ENCODE measurements around the gene P2RY14.

P2RY14 gene

GRCh38 chr3:151226825-151227224, 51.5 kb downstream of the P2RY14 start:
- DNase-seq = no peak
- no peak overlapping the region for H2AFZ ChIP-seq (ENCODE audit: low read depth, low read length)
- H3K27ac ChIP-seq (ENCODE audit: low read length) = no peak overlapping the region
- no peaks in the 10 kb centered on the region for H3K79me2 ChIP-seq (ENCODE audit: insufficient read depth, low read length)
- H3K4me3 ChIP-seq (ENCODE audit: low read depth in 1 of 2, low read length in 2 of 2) = no peak overlapping the region
- no peak for TF ChIP-seq CTCF (IDR thresholded peaks at IDR 0.05; ENCODE audit: borderline replicate concordance, extremely low read depth, low read length, poor library complexity, severe bottlenecking)
- no peak for TF ChIP-seq EZH2 (IDR thresholded peaks at IDR 0.05; ENCODE audit: borderline replicate concordance, low read depth, low read length, severe bottlenecking)
- no peak overlapping the region for H3K4me2 ChIP-seq (ENCODE audit: insufficient read depth, low read length)
- H3K4me1 ChIP-seq (ENCODE audit: insufficient read depth, low read length) = peaks cover 24% of the 10 kb centered on the region
- H4K20me1 ChIP-seq (ENCODE audit: insufficient read depth, low read length) = no peaks in the 10 kb centered on the region
- no peak overlapping the region for H3K9ac ChIP-seq (ENCODE audit: low read depth, low read length)
- no peak for ATAC-seq (ENCODE audit: insufficient read depth, low read depth)
- no peaks in the 10 kb centered on the region for H3K27me3 ChIP-seq (ENCODE audit: insufficient read depth, low read length, poor library complexity)
- H3K36me3 ChIP-seq (ENCODE audit: insufficient read depth, low read length) = no peaks in the 10 kb centered on the region; the same call in 1 of the 2 replicates
- H3K9me3 ChIP-seq (ENCODE audit: insufficient read depth, low read length, severe bottlenecking) = peaks cover 3% of the 10 kb centered on the region

GRCh38 chr3:151226088-151226563, 52.2 kb downstream of the P2RY14 start:
- H2AFZ ChIP-seq (ENCODE audit: low read depth, low read length) = no peak overlapping the region
- H3K9me3 ChIP-seq (ENCODE audit: insufficient read depth, low read length, severe bottlenecking) = peaks cover 5% of the 10 kb centered on the region
- H4K20me1 ChIP-seq (ENCODE audit: insufficient read depth, low read length) = no peaks in the 10 kb centered on the region
- DNase-seq (no peak), ATAC-seq (ENCODE audit: insufficient read depth, low read depth) (no peak)
- no peaks in the 10 kb centered on the region for H3K27me3 ChIP-seq (ENCODE audit: insufficient read depth, low read length, poor library complexity)
- TF ChIP-seq CTCF (IDR thresholded peaks at IDR 0.05; ENCODE audit: borderline replicate concordance, extremely low read depth, low read length, poor library complexity, severe bottlenecking) (no peak), EZH2 (IDR thresholded peaks at IDR 0.05; ENCODE audit: borderline replicate concordance, low read depth, low read length, severe bottlenecking) (no peak)
- H3K79me2 ChIP-seq (ENCODE audit: insufficient read depth, low read length) = no peaks in the 10 kb centered on the region
- H3K27ac ChIP-seq (ENCODE audit: low read length) = no peak overlapping the region
- H3K36me3 ChIP-seq (ENCODE audit: insufficient read depth, low read length) = peaks cover 2% of the 10 kb centered on the region; the same call in 1 of the 2 replicates
- no peak overlapping the region for H3K4me3 ChIP-seq (ENCODE audit: low read depth in 1 of 2, low read length in 2 of 2)
- peaks cover 24% of the 10 kb centered on the region for H3K4me1 ChIP-seq (ENCODE audit: insufficient read depth, low read length)
- no peak overlapping the region for H3K4me2 ChIP-seq (ENCODE audit: insufficient read depth, low read length)
- H3K9ac ChIP-seq (ENCODE audit: low read depth, low read length) = no peak overlapping the region

GRCh38 chr3:151225040-151225975, 53.0 kb downstream of the P2RY14 start:
- DNase-seq (no peak), ATAC-seq (ENCODE audit: insufficient read depth, low read depth) (no peak)
- peaks cover 18% of the 10 kb centered on the region for H3K4me1 ChIP-seq (ENCODE audit: insufficient read depth, low read length)
- H3K4me3 ChIP-seq (ENCODE audit: low read depth in 1 of 2, low read length in 2 of 2) = no peak overlapping the region
- H3K4me2 ChIP-seq (ENCODE audit: insufficient read depth, low read length) = no peak overlapping the region
- H3K27ac ChIP-seq (ENCODE audit: low read length) = no peak overlapping the region
- no peak overlapping the region for H2AFZ ChIP-seq (ENCODE audit: low read depth, low read length)
- no peaks in the 10 kb centered on the region for H3K79me2 ChIP-seq (ENCODE audit: insufficient read depth, low read length)
- H3K9me3 ChIP-seq (ENCODE audit: insufficient read depth, low read length, severe bottlenecking) = peaks cover 5% of the 10 kb centered on the region
- peaks cover 2% of the 10 kb centered on the region; the same call in 1 of the 2 replicates for H3K36me3 ChIP-seq (ENCODE audit: insufficient read depth, low read length)
- H4K20me1 ChIP-seq (ENCODE audit: insufficient read depth, low read length) = no peaks in the 10 kb centered on the region
- H3K9ac ChIP-seq (ENCODE audit: low read depth, low read length) = no peak overlapping the region
- TF ChIP-seq EZH2 (IDR thresholded peaks at IDR 0.05; ENCODE audit: borderline replicate concordance, low read depth, low read length, severe bottlenecking) (no peak), CTCF (IDR thresholded peaks at IDR 0.05; ENCODE audit: borderline replicate concordance, extremely low read depth, low read length, poor library complexity, severe bottlenecking) (no peak)
- no peaks in the 10 kb centered on the region for H3K27me3 ChIP-seq (ENCODE audit: insufficient read depth, low read length, poor library complexity)

All from DND-41 (cell line).